OCI-M1 (cell line): Measurements from ENCODE around the gene PCDHB11.
"Not testable (repeated sequence)": the region's sequence is repeated elsewhere in the genome, so short reads cannot be mapped to it uniquely, and the experiment has no call there.

Source experiments
- DNase-seq: peaks from one replicate; lab custom pipeline; 2025; lab: John Stamatoyannopoulos, UW

The PCDHB11 gene

DNA sequence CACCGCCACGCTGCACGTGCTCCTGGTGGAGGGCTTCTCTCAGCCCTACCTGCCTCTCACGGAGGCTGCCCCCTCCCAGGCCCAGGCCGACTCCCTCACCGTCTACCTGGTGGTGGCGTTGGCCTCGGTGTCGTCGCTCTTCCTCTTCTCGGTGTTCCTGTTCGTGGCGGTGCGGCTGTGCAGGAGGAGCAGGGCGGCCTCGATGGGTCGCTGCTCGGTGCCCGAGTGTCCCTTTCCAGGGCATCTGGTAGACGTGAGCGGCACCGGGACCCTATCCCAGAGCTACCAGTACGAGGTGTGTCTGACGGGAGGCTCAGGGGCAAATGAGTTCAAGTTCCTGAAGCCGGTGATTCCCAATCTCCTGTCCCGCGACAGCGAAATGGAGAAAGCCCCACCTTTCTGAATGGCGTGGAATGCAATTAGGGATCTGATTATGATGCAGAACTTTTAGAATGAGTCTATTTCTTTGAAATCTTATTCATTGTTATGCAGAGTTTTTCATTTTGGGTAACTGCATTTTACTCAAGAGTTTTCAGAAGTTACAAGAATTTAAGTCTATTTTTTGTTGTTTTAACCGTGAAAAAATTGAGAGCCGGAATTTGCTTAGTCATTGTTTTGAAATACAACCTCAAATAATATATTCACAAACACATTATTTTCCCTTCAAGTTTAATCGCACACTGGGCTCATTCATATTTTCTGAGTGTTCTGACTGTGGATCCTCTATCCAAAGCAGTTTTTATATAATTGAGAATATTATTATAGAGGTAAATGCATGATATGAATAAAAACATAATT, 37.3 kb downstream of the PCDHB11 start:
- DNase-seq, result no peak

DNA sequence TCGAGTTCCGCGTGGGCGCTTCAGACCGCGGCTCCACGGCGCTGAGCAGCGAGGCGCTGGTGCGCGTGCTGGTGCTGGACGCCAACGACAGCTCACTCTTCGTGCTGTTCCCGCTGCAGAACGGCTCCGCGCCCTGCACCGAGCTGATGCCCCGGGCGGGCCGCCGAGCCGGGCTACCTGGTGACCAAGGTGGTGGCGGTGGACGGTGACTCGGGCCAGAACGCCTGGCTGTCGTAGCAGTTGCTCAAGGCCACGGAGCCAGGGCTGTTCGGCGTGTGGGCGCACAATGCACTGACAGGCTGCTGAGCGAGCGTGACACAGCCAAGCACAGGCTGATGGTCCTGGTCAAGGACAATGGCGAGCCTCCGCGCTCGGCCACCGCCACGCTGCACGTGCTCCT, 42.1 kb downstream of the PCDHB11 start:
- no peak for DNase-seq

DNA sequence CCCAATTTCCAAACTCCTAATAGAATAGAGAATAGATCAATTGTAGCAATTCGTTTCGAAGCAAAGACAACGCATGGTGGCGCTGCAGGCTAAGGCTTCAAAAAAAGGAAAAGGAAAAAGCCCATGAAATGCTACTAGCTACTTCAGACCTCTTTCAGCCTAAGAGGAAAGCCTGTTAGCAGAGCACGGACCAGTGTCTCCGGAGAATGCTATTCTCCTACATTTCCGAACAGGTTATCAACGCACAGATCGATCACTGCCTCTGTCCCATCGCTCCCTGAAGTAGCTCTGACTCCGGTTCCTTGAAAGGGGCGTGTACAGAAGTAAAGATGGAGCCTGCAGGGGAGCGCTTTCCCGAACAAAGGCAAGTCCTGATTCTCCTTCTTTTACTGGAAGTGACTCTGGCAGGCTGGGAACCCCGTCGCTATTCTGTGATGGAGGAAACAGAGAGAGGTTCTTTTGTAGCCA, 45.9 kb downstream of the PCDHB11 start, which contains the start of gene PCDHB15:
Gene PCDHB15, plus strand, starts transcription at position 146 of the 468 bp plus-strand sequence. Its CDS starts 184 bp downstream, at position 330.
- peak; percentile 88 for DNase-seq

DNA sequence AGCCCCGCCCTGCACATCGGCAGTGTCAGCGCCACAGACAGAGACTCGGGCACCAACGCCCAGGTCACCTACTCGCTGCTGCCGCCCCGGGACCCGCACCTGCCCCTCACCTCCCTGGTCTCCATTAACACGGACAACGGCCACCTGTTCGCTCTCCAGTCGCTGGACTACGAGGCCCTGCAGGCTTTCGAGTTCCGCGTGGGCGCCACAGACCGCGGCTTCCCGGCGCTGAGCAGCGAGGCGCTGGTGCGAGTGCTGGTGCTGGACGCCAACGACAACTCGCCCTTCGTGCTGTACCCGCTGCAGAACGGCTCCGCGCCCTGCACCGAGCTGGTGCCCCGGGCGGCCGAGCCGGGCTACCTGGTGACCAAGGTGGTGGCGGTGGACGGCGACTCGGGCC, 47.5 kb downstream of the PCDHB11 start:
- not testable (repeated sequence) for DNase-seq

DNA sequence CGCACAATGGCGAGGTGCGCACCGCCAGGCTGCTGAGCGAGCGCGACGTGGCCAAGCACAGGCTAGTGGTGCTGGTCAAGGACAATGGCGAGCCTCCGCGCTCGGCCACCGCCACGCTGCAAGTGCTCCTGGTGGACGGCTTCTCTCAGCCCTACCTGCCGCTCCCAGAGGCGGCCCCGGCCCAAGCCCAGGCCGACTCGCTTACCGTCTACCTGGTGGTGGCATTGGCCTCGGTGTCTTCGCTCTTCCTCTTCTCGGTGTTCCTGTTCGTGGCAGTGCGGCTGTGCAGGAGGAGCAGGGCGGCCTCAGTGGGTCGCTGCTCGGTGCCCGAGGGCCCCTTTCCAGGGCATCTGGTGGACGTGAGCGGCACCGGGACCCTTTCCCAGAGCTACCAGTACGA, 48.0 kb downstream of the PCDHB11 start:
- not testable (repeated sequence) for DNase-seq

DNA sequence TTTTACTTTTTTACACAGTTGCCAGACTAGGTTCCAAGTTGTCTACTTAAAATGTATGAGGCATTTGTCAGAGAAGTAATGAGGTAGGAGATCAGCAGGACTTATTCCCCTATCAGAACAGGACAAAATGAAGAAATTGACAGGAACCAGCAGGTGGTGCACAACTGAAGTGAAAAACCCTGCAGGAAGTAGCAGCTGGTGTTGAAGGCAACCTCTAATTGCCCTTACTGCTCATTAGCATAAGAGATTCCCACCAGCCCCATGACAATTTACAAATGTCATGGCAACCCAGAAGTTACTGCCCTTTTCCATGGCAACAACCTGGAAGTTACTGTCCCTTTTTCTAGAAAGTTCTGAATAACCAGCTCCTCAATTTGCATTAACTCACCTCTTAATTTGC, 51.1 kb downstream of the PCDHB11 start:
- DNase-seq, result no peak
